K562 (cell line): ENCODE data around the gene PCDHGC4.

Experiments
- DACH1 ChIP-seq: fragments of 450-650 bp; IDR thresholded peaks from 2 replicates; pipeline ENCODE4 v1.6.1; 2018; ENCODE audit not compliant: partially characterized antibody
- E2F5 ChIP-seq: sonication (generic); formaldehyde crosslinking; IDR thresholded peaks from 2 replicates; pipeline ENCODE4 v1.8.0; 2022; ENCODE audit warnings: mild to moderate bottlenecking, missing genetic modification reagents
- FOXM1 ChIP-seq, 2 experiments: fragments of 450-650 bp in 1 of 2; sonication (generic) in 1 of 2; formaldehyde crosslinking in 1 of 2; IDR thresholded peaks; 2 replicates each; pipeline versions ENCODE4 v1.6.1 to v1.9.0; 2017 to 2022; ENCODE audit warnings: low read depth in 2 of 2, mild to moderate bottlenecking in 2 of 2, missing genetic modification reagents in 1 of 2, moderate library complexity in 1 of 2
- GATAD2A ChIP-seq: fragments of 450-650 bp; IDR thresholded peaks from 2 replicates; pipeline ENCODE4 v1.6.1; 2017
- GMEB1 ChIP-seq: fragments of 250-450 bp; sonication (Bioruptor Pico); IDR thresholded peaks from 2 replicates; pipeline ENCODE4 v1.4.0; 2020; ENCODE audit warnings: mild to moderate bottlenecking
- NONO ChIP-seq, 2 experiments: fragments of 200-400 bp in 1 of 2; fragments of 450-650 bp in 1 of 2; formaldehyde crosslinking in 1 of 2; IDR thresholded peaks; 2 replicates each; pipeline ENCODE4 v1.6.1; 2017; ENCODE audit warnings: low read depth in 2 of 2, mild to moderate bottlenecking in 2 of 2, moderate library complexity in 2 of 2, low read length in 1 of 2
- SMAD3 ChIP-seq: fragments of 450-650 bp; formaldehyde crosslinking; conservative IDR thresholded peaks from 2 replicates; pipeline ENCODE4 v1.4.0; 2020; ENCODE audit warnings: mild to moderate bottlenecking
- TARDBP ChIP-seq: fragments of 450-650 bp; IDR thresholded peaks from 2 replicates; pipeline ENCODE4 v1.6.1; 2016
- ZFX ChIP-seq: sonication (generic); formaldehyde crosslinking; IDR thresholded peaks from 2 replicates; pipeline ENCODE4 v1.8.0; 2022; ENCODE audit warnings: mild to moderate bottlenecking, missing genetic modification reagents, moderate library complexity
- ZHX1 ChIP-seq: fragments of 150-350 bp; conservative IDR thresholded peaks from 2 replicates; pipeline ENCODE4 v1.6.1; 2014; ENCODE audit warnings: low read length
- ZNF274 ChIP-seq: IDR thresholded peaks from 2 replicates; pipeline ENCODE4 v1.6.1; 2011; ENCODE audit warnings: low read depth, mild to moderate bottlenecking, low read length, moderate library complexity, borderline replicate concordance
- TF ChIP-seq, protein P1 (sequence below), 2 experiments: fragments of 450-650 bp in 1 of 2; sonication (generic) in 1 of 2; formaldehyde crosslinking in 1 of 2; IDR thresholded peaks; 2 replicates each; pipeline versions ENCODE4 v1.7.1 to v1.9.0; 2016 to 2022; ENCODE audit warnings: inconsistent platforms in 1 of 2, mild to moderate bottlenecking in 1 of 2, missing genetic modification reagents in 1 of 2

DNA sequence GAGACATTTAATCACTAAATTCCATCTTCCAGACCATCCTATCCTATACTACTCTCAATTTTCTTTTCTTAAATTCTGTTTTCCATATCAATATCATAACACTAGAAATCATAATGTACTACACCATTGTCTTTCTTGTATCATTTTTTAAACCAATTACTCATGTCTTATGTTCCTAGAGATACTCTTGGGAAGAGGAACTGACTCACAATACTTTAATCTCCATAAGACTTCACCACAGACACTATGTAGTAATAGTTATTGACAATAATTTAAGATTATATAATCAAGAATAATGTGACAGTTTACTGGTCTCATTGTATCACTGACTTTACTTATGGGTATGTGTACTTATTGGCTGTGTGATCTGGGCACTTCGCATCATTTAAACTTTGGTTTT, 47.9 kb downstream of the PCDHGC4 start:
- TF ChIP-seq E2F5 (CRISPR knock-in tag) (no peak), FOXM1 (IDR thresholded peaks at IDR 0.05; ENCODE audit: low read depth) (no peak), FOXM1 (CRISPR knock-in tag; IDR thresholded peaks at IDR 0.05; ENCODE audit: low read depth) (no peak), ZHX1 (no peak), GMEB1 (CRISPR knock-in tag) (no peak), SMAD3 (CRISPR knock-in tag) (no peak), DACH1 (no peak), ZNF274 (no peak), GATAD2A (no peak), TARDBP (no peak), ZFX (CRISPR knock-in tag) (no peak), NONO (IDR thresholded peaks at IDR 0.05; ENCODE audit: low read depth in 2 of 2, low read length in 1 of 2) (no peak)
- TF ChIP-seq, protein P1, sequence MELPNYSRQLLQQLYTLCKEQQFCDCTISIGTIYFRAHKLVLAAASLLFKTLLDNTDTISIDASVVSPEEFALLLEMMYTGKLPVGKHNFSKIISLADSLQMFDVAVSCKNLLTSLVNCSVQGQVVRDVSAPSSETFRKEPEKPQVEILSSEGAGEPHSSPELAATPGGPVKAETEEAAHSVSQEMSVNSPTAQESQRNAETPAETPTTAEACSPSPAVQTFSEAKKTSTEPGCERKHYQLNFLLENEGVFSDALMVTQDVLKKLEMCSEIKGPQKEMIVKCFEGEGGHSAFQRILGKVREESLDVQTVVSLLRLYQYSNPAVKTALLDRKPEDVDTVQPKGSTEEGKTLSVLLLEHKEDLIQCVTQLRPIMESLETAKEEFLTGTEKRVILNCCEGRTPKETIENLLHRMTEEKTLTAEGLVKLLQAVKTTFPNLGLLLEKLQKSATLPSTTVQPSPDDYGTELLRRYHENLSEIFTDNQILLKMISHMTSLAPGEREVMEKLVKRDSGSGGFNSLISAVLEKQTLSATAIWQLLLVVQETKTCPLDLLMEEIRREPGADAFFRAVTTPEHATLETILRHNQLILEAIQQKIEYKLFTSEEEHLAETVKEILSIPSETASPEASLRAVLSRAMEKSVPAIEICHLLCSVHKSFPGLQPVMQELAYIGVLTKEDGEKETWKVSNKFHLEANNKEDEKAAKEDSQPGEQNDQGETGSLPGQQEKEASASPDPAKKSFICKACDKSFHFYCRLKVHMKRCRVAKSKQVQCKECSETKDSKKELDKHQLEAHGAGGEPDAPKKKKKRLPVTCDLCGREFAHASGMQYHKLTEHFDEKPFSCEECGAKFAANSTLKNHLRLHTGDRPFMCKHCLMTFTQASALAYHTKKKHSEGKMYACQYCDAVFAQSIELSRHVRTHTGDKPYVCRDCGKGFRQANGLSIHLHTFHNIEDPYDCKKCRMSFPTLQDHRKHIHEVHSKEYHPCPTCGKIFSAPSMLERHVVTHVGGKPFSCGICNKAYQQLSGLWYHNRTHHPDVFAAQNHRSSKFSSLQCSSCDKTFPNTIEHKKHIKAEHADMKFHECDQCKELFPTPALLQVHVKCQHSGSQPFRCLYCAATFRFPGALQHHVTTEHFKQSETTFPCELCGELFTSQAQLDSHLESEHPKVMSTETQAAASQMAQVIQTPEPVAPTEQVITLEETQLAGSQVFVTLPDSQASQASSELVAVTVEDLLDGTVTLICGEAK (IDR thresholded peaks at IDR 0.05) = no peak
- TF ChIP-seq, protein P1 (CRISPR knock-in tag; IDR thresholded peaks at IDR 0.05) = no peak
